HL-60 (cell line): ENCODE results near the gene PAK5.

Experiments used
- GABPA ChIP-seq: IDR thresholded peaks from 2 replicates; pipeline ENCODE4 v1.6.1; 2012; ENCODE audit warnings: low read depth
- POLR2AphosphoS5 ChIP-seq: IDR thresholded peaks from 2 replicates; pipeline ENCODE4 v1.6.1; 2012; ENCODE audit warnings: low read depth

- TF ChIP-seq POLR2AphosphoS5 (no peak), GABPA (no peak)
These were observed 271.9 kb downstream of the PAK5 start for GRCh38 chr20:9566977-9567376.
